Measurements from ENCODE around the gene TNFSF15.
"Not testable (repeated sequence)": the region's sequence is repeated elsewhere in the genome, so short reads cannot be mapped to it uniquely, and the experiment has no call there.

Gene TNFSF15

DNA sequence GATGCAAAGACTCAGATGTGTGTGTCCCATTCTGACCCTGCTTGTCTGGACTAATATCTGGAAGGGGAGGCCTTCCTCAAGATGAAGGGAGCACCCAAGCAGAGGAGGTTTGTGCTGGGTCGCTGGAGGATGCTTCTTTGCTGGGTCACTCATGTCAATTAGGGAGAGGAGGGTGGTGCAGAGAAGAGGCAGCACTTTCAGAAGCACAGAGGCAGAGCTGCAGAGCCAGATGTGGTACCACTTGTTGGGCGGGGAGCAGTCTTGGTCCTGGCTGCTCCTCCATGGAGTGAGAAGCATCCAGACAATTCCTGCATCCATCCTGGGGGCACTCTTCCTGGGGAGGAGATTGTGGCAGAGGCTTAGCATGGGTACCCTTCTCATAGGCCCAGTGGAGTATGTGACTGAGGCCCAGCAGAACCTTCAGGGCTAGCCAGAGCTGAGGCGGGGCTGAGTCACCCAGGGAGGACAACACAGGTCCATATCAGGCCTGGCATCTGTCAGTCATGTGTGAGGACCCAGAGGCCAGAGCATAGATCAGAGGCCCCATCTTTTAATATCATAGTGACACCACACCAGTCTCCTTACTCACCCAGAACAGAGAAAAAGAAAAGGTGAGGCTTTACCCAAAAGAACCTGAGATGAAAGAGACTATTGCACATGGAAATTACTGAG is 59.8 kb downstream of the TNFSF15 start:
- DNase-seq = peak; percentile 26

DNA sequence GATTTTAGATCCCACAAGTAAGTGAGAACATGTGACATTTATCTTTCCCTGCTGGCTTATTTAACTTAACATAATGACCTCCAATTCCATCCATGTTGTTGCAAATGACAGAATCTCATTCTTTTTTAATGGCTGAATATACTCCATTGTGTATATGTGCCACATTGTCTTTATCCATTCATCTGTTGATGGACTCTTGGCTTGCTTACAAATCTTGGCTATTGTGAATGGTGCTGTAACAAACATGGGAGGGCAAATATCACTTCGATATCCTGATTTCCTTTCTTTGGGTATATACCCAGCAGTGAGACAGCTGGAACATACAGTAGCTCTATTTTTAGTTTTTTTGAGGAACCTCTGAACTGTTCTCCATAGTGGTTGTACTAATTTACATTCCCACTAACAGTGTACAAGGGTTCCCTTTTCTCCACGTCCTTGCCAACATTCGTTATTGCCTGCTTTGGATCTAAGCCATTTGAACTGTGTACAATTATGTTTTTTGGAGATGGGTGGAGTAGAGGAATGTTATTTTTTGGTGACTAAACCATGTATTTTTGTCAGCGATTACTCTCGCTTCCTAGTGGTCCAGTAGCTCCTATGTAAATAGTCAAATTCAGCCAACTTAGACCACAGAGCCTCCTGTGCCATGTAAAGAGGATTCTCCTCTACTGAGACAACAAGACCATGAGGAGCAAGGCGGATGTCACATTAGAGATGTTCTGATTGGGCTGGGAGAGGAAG is 60.6 kb downstream of the TNFSF15 start:
- DNase-seq = no peak

- no peak for DNase-seq
Measured at GRCh38 chr9:114743446-114743845, 62.4 kb downstream of the TNFSF15 start.

GRCh38 chr9:114742947-114743346 is 62.9 kb downstream of the TNFSF15 start:
- no peak for DNase-seq

GRCh38 chr9:114741521-114741920 is 64.3 kb downstream of the TNFSF15 start:
- DNase-seq = not testable (repeated sequence)

- DNase-seq = peak; percentile 79
Measured at GRCh38 chr9:114738581-114739316, 67.1 kb downstream of the TNFSF15 start.

DNA sequence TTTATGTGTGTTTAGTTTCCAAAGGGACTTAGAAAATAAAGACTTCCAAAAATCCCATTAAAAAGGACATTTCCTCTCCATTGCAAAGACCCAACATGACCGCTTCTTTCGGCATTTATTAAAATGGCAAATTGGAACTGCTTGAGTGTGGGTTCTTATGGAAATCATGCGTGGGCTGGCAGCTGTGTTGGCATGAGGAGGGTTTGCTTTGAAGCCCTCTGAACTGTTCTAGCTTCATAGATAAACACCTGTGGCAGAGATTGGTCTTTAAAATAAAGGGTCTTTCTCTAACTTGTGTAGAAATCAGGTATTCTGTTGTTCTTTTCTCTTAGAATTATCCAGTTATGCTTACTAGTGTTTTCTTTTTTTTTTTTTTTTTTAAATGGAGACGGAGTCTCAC is 68.0 kb downstream of the TNFSF15 start:
- DNase-seq = no peak

DNA sequence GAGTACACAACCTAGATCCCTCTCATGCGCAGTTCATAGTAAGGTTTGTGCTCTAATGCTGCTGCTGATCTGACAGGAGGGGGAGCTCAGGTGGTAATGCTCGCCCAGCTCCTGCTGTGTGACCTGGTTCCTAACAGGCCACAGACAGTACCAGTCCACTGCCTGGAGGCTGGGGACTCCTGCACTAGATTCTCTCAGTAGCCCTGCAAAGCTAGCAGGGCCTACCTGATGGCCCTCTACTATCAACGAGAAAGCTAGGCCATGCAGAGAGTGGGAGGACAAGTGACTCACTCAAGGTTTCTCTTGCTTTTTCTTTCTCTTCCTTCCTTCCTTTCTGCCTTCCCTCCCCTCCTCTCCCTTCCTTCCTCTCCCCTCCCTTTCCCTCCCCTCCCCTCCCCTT is 68.7 kb downstream of the TNFSF15 start:
- DNase-seq = peak; percentile 40

GRCh38 chr9:114735704-114736103 is 70.1 kb downstream of the TNFSF15 start:
- DNase-seq = no peak

DNA sequence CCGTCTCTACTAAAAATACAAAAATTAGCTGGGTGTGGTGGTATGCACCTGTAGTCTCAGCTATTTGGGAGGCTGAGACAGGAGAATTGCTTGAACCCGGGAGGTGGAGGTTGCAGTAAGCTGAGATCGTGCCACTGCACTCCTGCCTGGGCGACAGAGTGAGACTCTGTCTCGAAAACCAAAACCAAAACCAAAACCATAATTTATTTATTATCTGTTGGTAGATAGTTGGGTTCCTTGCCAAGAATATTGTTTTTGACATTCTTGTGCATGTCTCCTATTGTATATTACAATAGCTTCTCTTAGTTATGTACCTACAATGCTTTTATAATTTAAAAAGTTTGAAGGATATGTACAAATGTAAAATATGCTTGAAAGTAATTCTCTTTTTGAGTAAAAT is 70.7 kb downstream of the TNFSF15 start:
- DNase-seq = not testable (repeated sequence)
